HG02970 (cell line): Measurements from ENCODE around the gene MMGT1.

ENCODE experiments used
- ATAC-seq: cut with Tn5 transposase; IDR thresholded peaks from one replicate; pipeline ENCODE4 v1.9.1; 2021; ENCODE audit warnings: mild to moderate bottlenecking, moderate library complexity, moderate number of reproducible peaks; ENCODE audit not compliant: unreplicated experiment, low FRiP score

The MMGT1 gene

GRCh38 chrX:135973548-135974278, at the start of gene MMGT1:
Gene MMGT1, minus strand, starts transcription at chrX:135973988. Its CDS starts 313 bp downstream, at chrX:135973675.
- peak; percentile 70 for ATAC-seq

GRCh38 chrX:136021903-136022302, 48.1 kb upstream of the MMGT1 start:
- ATAC-seq, result no peak

GRCh38 chrX:136021160-136021559, 47.4 kb upstream of the MMGT1 start:
- ATAC-seq, result no peak

- ATAC-seq, result no peak
These were observed 45.4 kb upstream of the MMGT1 start for GRCh38 chrX:136019226-136019625.

- no peak for ATAC-seq
These were observed 43.1 kb upstream of the MMGT1 start for GRCh38 chrX:136016881-136017280.

GRCh38 chrX:136015016-136015415, 41.2 kb upstream of the MMGT1 start:
- no peak for ATAC-seq

GRCh38 chrX:135988245-135988644, 14.5 kb upstream of the MMGT1 start:
- ATAC-seq, result no peak

GRCh38 chrX:135985973-135986310, 12.2 kb upstream of the MMGT1 start:
- ATAC-seq, result no peak

GRCh38 chrX:135985157-135985972, 11.6 kb upstream of the MMGT1 start, which contains the start of gene SLC9A6:
Gene SLC9A6, plus strand, starts transcription at chrX:135985435. Its CDS starts 224 bp downstream, at chrX:135985659.
- peak; percentile 67 for ATAC-seq

- peak; percentile 12 for ATAC-seq
These were observed 11.0 kb upstream of the MMGT1 start for GRCh38 chrX:135984791-135985156.

GRCh38 chrX:135984256-135984655, 10.5 kb upstream of the MMGT1 start:
- no peak for ATAC-seq

GRCh38 chrX:135982860-135983259, 9.1 kb upstream of the MMGT1 start:
- no peak for ATAC-seq

- ATAC-seq, result no peak
These were observed 7.9 kb upstream of the MMGT1 start for GRCh38 chrX:135981668-135982067.

GRCh38 chrX:135981010-135981409, 7.2 kb upstream of the MMGT1 start:
- ATAC-seq, result no peak

- ATAC-seq, result no peak
These were observed 3.8 kb upstream of the MMGT1 start for GRCh38 chrX:135977611-135978010.

GRCh38 chrX:135975421-135975820, 1.6 kb upstream of the MMGT1 start:
- no peak for ATAC-seq

- ATAC-seq, result no peak
These were observed 580 bp upstream of the MMGT1 start for GRCh38 chrX:135974279-135974856.

GRCh38 chrX:135973025-135973547, 702 bp downstream of the MMGT1 start:
- ATAC-seq, result peak; percentile 14

- no peak for ATAC-seq
These were observed 22.5 kb downstream of the MMGT1 start for GRCh38 chrX:135951291-135951690.

- ATAC-seq, result no peak
These were observed 29.3 kb downstream of the MMGT1 start for GRCh38 chrX:135944486-135944885.
